Right ventricle myocardium superior (tissue), 1 donor: ENCODE data around the gene DNAJC16. TPM values are rescaled to one million over a fixed set of nuclear protein-coding genes. Genes with fewer than 3 reads are reported as not detected.

Experiments used
- total RNA-seq: library from RNA; stranded (reverse); fragmentation: NEBNext Ultra II Directional; extraction: Animal tissue kit (Norgen Biotek cat#: 25700); gene quantifications from one replicate; pipeline ENCODE4 v1.2.1, GENCODE V29; 2021
- donor health status: DM: no; HTN: yes; CAD: no; lungs with severe emphysema.

Gene DNAJC16
- total RNA-seq, 1 donor from 2014 or later: 16.6 TPM

Other genes starting within 250 kb of the DNAJC16 start
- 11.6 TPM for gene EFHD2, start 117.0 kb upstream of the DNAJC16 start, total RNA-seq
- not detected for gene CTRC, start 88.4 kb upstream of the DNAJC16 start, total RNA-seq
- not detected for gene CELA2A, start 70.1 kb upstream of the DNAJC16 start, total RNA-seq
- not detected for gene CELA2B, start 50.7 kb upstream of the DNAJC16 start, total RNA-seq
- gene CASP9, start 2.6 kb upstream of the DNAJC16 start, total RNA-seq: 13.6 TPM
- gene AGMAT, start 58.2 kb downstream of the DNAJC16 start, total RNA-seq: 0.11 TPM
- 19.4 TPM for gene DDI2, start 90.6 kb downstream of the DNAJC16 start, total RNA-seq
- 81.7 TPM for gene PLEKHM2, start 157.5 kb downstream of the DNAJC16 start, total RNA-seq
- 54.3 TPM for gene SLC25A34, start 209.4 kb downstream of the DNAJC16 start, total RNA-seq
- not detected for gene TMEM82, start 215.7 kb downstream of the DNAJC16 start, total RNA-seq
- 99.1 TPM for gene FBLIM1, start 231.9 kb downstream of the DNAJC16 start, total RNA-seq